Activated CD8-positive, alpha-beta T cell treated with anti-CD3 and anti-CD28 coated beads for 36 hours (primary cell): ENCODE measurements around the gene NCCRP1. TPM values are rescaled to one million over a fixed set of nuclear protein-coding genes. Genes with fewer than 3 reads are reported as not detected.
"Not testable (repeated sequence)": the region's sequence is repeated elsewhere in the genome, so short reads cannot be mapped to it uniquely, and the experiment has no call there.

Experiments used
- ATAC-seq: fragments of 200-7000 bp; cut with Tn5 transposase; one replicate; pipeline ENCODE4 v1.10.0; 2021; ENCODE audit warnings: mild to moderate bottlenecking, moderate library complexity
- CTCF ChIA-PET: fragments of 350-600 bp; sonication (Branson Sonifier 250); formaldehyde crosslinking; loops from one replicate; lab custom pipeline; 2021; ENCODE audit warnings: antibody characterized with exemption; lab: Charles Lee
- POLR2A ChIA-PET: fragments of 350-600 bp; sonication (Branson Sonifier 250); formaldehyde crosslinking; loops from one replicate; lab custom pipeline; 2021; ENCODE audit warnings: antibody characterized with exemption; lab: Charles Lee
- DNase-seq: peaks from one replicate; pipeline ENCODE4 v3.0.0-alpha.2; 2020
- H3K27ac Mint-ChIP-seq: one replicate; pipeline ENCODE4 v1.8.0; 2021; ENCODE audit warnings: mild to moderate bottlenecking, mixed read lengths
- H3K27me3 Mint-ChIP-seq: one replicate; pipeline ENCODE4 v1.8.0; 2021; ENCODE audit warnings: mixed read lengths
- H3K36me3 Mint-ChIP-seq: one replicate; pipeline ENCODE4 v1.8.0; 2021; ENCODE audit warnings: low read depth, mixed read lengths
- H3K4me1 Mint-ChIP-seq: one replicate; pipeline ENCODE4 v1.8.0; 2021; ENCODE audit warnings: low read depth, mixed read lengths
- H3K4me3 Mint-ChIP-seq: one replicate; pipeline ENCODE4 v1.8.0; 2021; ENCODE audit warnings: mild to moderate bottlenecking, moderate library complexity, mixed read lengths
- H3K9me3 Mint-ChIP-seq: one replicate; pipeline ENCODE4 v1.8.0; 2021; ENCODE audit warnings: mixed read lengths
- intact Hi-C: fragments of 100-400 bp; cut with micrococcal nuclease; formaldehyde crosslinking; loops from one replicate; pipeline ENCODE4 v1.10.0; 2022
- total RNA-seq, 2 experiments: library from RNA; stranded (reverse); gene quantifications; one replicate each; pipeline ENCODE4 v1.2.3, GENCODE V29; 2021
- TF ChIP-seq, protein P1 (sequence below): fragments of 200-600 bp; IDR thresholded peaks from one replicate; pipeline ENCODE4 v1.8.0; 2022; ENCODE audit warnings: antibody characterized with exemption, mild to moderate bottlenecking

Gene NCCRP1
- total RNA-seq, 2 experiments from 2014 or later = not detected

- no peak overlapping the region for H3K4me3 Mint-ChIP-seq
- ATAC-seq = no peak
- no peaks in the 10 kb centered on the region for H3K4me1 Mint-ChIP-seq
- no peaks in the 10 kb centered on the region for H3K9me3 Mint-ChIP-seq
- peaks cover under 1% of the 10 kb centered on the region for H3K27me3 Mint-ChIP-seq
- ChIA-PET POLR2A (interaction anchor here (0.7 kb wide), 1 partner anchor 8 kb away, joined by 3 read pairs; no protein-coding TSS in a partner anchor), CTCF (interaction anchor here (0.8 to 3.4 kb wide), 9 partner anchors 8 to 222 kb away, joined by 3 to 15 read pairs (median 4); partner anchors contain the start of genes PLEKHG2 and SYCN)
- no peak for DNase-seq
- intact Hi-C loops = loop anchor here (5.0 kb wide), 1 partner anchor 115 kb away; no protein-coding TSS in a partner anchor
- no peaks in the 10 kb centered on the region for H3K36me3 Mint-ChIP-seq
- TF ChIP-seq, protein P1, sequence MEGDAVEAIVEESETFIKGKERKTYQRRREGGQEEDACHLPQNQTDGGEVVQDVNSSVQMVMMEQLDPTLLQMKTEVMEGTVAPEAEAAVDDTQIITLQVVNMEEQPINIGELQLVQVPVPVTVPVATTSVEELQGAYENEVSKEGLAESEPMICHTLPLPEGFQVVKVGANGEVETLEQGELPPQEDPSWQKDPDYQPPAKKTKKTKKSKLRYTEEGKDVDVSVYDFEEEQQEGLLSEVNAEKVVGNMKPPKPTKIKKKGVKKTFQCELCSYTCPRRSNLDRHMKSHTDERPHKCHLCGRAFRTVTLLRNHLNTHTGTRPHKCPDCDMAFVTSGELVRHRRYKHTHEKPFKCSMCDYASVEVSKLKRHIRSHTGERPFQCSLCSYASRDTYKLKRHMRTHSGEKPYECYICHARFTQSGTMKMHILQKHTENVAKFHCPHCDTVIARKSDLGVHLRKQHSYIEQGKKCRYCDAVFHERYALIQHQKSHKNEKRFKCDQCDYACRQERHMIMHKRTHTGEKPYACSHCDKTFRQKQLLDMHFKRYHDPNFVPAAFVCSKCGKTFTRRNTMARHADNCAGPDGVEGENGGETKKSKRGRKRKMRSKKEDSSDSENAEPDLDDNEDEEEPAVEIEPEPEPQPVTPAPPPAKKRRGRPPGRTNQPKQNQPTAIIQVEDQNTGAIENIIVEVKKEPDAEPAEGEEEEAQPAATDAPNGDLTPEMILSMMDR = no peak
- no peak overlapping the region for H3K27ac Mint-ChIP-seq
Measured at GRCh38 chr19:39211731-39212374, 15.1 kb downstream of the NCCRP1 start.

- CTCF ChIA-PET = interaction anchor here (0.6 to 3.4 kb wide), 10 partner anchors 9 to 221 kb away, joined by 3 to 15 read pairs (median 4); partner anchors contain the start of genes PLEKHG2 and SYCN
- TF ChIP-seq, protein P1 = peak; percentile 68
- no peak overlapping the region for H3K27ac Mint-ChIP-seq
Measured at GRCh38 chr19:39212375-39212742, 15.6 kb downstream of the NCCRP1 start.

DNA sequence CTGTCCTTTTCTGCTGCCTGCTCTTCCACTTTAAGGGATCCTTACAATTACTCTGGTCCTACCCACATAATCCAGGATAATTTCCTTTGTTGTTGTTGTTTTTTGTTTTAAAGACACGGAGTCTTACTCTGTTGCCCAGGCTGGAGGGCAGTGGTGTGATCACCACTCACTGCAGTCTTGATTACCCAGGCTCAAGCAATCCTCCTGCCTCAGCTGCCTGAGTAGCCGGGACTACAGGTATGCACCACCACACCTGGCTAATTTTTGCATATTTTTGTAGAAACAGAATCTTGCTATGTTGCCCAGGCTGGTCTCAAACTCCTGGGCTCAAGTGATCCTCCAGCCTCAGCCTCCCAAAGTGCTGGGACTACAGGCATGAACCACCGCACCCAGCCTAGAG lies 18.6 kb downstream of the NCCRP1 start:
- not testable (repeated sequence) for H3K27me3 Mint-ChIP-seq, H3K36me3 Mint-ChIP-seq

More at GRCh38 chr19:39212375-39212742, 15.6 kb downstream of the NCCRP1 start:
- Mint-ChIP-seq H3K4me3 (no peak overlapping the region), H3K36me3 (no peaks in the 10 kb centered on the region), H3K9me3 (no peaks in the 10 kb centered on the region), H3K4me1 (no peaks in the 10 kb centered on the region), H3K27me3 (peaks cover 5% of the 10 kb centered on the region)
- ATAC-seq = peak; percentile 98
- intact Hi-C loops = loop anchor here (5.0 kb wide), 1 partner anchor 115 kb away; no protein-coding TSS in a partner anchor
- DNase-seq = peak; percentile 85
- POLR2A ChIA-PET = interaction anchor here (0.7 kb wide), 1 partner anchor 9 kb away, joined by 3 read pairs; no protein-coding TSS in a partner anchor

DNA sequence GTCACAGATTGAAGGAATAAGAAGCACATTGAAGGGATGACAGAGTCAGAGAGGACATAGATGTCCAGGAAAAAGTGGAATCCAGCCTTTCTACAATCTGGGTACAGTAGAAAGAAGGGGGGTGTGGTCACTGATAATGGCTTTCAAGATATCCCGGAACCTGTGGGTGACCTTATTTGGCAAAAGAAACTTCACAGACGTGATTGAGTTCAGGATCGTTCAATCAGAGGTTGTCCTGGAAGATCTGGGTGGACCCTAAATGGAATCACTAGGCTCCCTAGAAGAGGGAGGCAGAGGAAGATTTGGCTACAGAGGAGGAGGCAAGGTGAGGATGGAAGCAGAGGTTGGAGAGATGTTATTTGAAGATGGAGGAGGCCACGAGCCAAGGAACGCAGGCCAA lies 20.3 kb downstream of the NCCRP1 start:
- H3K4me1 Mint-ChIP-seq = no peaks in the 10 kb centered on the region
- H3K27ac Mint-ChIP-seq = no peak overlapping the region
- H3K4me3 Mint-ChIP-seq = no peak overlapping the region
- ChIA-PET POLR2A (interaction anchor here (1.2 kb wide), 1 partner anchor 22 kb away, joined by 3 read pairs; no protein-coding TSS in a partner anchor), CTCF (interaction anchor here (1.2 kb wide), 1 partner anchor 111 kb away, joined by 3 read pairs; no protein-coding TSS in a partner anchor)
- no peaks in the 10 kb centered on the region for H3K36me3 Mint-ChIP-seq
- intact Hi-C loops = no loop called here
- no peak for ATAC-seq
- peaks cover 10% of the 10 kb centered on the region for H3K27me3 Mint-ChIP-seq
- no peaks in the 10 kb centered on the region for H3K9me3 Mint-ChIP-seq
- DNase-seq = no peak
- TF ChIP-seq, protein P1 = no peak

More for the DNA sequence above, 18.6 kb downstream of the NCCRP1 start:
- H3K9me3 Mint-ChIP-seq, H3K4me1 Mint-ChIP-seq, ATAC-seq, H3K4me3 Mint-ChIP-seq, intact Hi-C loops, DNase-seq, H3K27ac Mint-ChIP-seq, POLR2A ChIA-PET: not testable (repeated sequence)
- CTCF ChIA-PET = interaction anchor here (1.3 kb wide), 1 partner anchor 113 kb away, joined by 5 read pairs; no protein-coding TSS in a partner anchor

DNA sequence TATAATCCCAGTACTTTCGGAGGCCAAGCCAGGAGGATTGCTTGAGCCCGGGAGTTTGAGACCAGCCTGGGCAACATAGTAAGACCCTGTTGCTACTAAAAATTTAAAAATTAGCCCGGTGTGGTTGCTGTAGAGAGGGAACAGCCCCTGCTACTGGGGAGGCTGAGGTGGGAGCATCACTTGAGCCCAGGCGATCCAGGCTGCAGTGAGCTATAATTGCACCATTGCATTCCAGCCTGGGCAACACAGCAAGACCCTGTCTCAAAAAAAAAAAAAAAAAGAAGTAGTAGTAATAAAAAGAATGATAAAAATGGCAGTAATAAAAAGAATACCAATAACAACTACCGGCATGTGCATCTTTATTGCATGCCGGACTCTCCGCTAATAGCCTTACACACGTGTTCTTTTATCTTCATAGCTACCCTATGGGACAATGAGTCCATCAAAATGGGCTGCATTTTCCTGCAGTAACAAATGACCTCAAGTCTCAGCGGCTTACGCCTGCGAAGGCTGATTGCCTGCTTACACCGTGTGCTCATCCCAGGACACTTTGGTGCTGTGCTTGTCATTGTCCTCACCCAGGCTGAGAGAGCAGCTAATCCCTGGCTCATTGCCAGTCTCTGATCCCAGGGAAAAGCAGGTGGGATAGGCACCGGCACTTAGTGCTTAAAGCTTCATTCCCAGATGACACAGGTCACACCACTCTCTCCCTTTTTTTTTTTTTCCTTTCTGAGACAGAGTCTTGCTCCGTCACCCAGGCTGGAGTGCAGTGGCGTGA lies 21.7 kb downstream of the NCCRP1 start:
- intact Hi-C loops = no loop called here
- H3K27me3 Mint-ChIP-seq = peaks cover 11% of the 10 kb centered on the region

DNA sequence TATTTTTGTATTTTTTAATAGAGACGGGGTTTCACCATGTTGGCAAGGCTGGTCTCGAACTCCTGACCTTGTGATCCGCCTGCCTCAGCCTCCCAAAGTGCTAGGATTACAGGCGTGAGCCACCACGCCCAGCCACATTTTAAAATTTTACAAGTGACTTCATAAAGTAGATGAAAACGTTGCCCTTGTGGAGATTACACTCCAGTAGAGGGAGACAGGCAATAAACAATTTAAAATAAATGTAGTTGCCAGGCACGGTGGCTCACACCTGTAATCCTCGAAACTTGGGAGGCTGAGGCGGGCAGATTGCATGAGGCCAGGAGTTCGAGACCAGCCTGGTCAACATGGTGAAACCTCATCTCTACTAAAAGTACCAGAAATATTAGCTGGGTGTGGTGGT lies 22.3 kb downstream of the NCCRP1 start:
- H3K9me3 Mint-ChIP-seq, H3K4me1 Mint-ChIP-seq, CTCF ChIA-PET, ATAC-seq, H3K4me3 Mint-ChIP-seq, H3K36me3 Mint-ChIP-seq, H3K27ac Mint-ChIP-seq, DNase-seq, intact Hi-C loops: not testable (repeated sequence)
- H3K27me3 Mint-ChIP-seq = peaks cover 14% of the 10 kb centered on the region
- POLR2A ChIA-PET = interaction anchor here (0.6 kb wide), 1 partner anchor 110 kb away, joined by 3 read pairs; no protein-coding TSS in a partner anchor

More for the DNA sequence above, 21.7 kb downstream of the NCCRP1 start:
- H3K27ac Mint-ChIP-seq = no peak overlapping the region
- no peak for DNase-seq
- H3K4me3 Mint-ChIP-seq = no peak overlapping the region
- H3K9me3 Mint-ChIP-seq = no peaks in the 10 kb centered on the region
- TF ChIP-seq, protein P1 = no peak
- POLR2A ChIA-PET = interaction anchor here (0.6 kb wide), 1 partner anchor 111 kb away, joined by 3 read pairs; no protein-coding TSS in a partner anchor
- ATAC-seq = no peak
- H3K4me1 Mint-ChIP-seq = no peaks in the 10 kb centered on the region
- H3K36me3 Mint-ChIP-seq = no peaks in the 10 kb centered on the region
- CTCF ChIA-PET = interaction anchor here (0.6 to 1.2 kb wide), 2 partner anchors 32 to 109 kb away, joined by 3 read pairs; no protein-coding TSS in a partner anchor
